Measurements from ENCODE around the gene WDR93.

GRCh38 chr15:89670971-89671560 is 19.5 kb upstream of the WDR93 start:
- TF ChIP-seq CTCF (conservative IDR thresholded peaks at IDR 0.05; ENCODE audit: low read depth, low read length) (no peak), EZH2 (IDR thresholded peaks at IDR 0.05; ENCODE audit: borderline replicate concordance, low read depth, low read length, poor library complexity, severe bottlenecking) (no peak)
